ENCODE measurements around the gene BEAN1.

BEAN1 gene

GRCh38 chr16:66485376-66485775 lies 58.3 kb downstream of the BEAN1 start:
- H3K4me3 ChIP-seq (ENCODE audit: low read depth, low read length): no peak overlapping the region
- TF ChIP-seq CTCF (IDR thresholded peaks at IDR 0.05; ENCODE audit: low read depth, low read length, missing control alignments): no peak
- DNase-seq (ENCODE audit: low read depth): no peak

- no peak for DNase-seq (ENCODE audit: low read depth)
Observed at GRCh38 chr16:66486199-66486772, 59.2 kb downstream of the BEAN1 start.

GRCh38 chr16:66486773-66487579 lies 59.9 kb downstream of the BEAN1 start:
- no peak for TF ChIP-seq CTCF (IDR thresholded peaks at IDR 0.05; ENCODE audit: low read depth, low read length, missing control alignments)
- no peak overlapping the region for H3K4me3 ChIP-seq (ENCODE audit: low read depth, low read length)
- DNase-seq (ENCODE audit: low read depth): no peak

More at GRCh38 chr16:66486199-66486772, 59.2 kb downstream of the BEAN1 start:
- no peak overlapping the region for H3K4me3 ChIP-seq (ENCODE audit: low read depth, low read length)
- TF ChIP-seq CTCF (IDR thresholded peaks at IDR 0.05; ENCODE audit: low read depth, low read length, missing control alignments): no peak

GRCh38 chr16:66487580-66488275 lies 60.6 kb downstream of the BEAN1 start:
- TF ChIP-seq CTCF (IDR thresholded peaks at IDR 0.05; ENCODE audit: low read depth, low read length, missing control alignments): no peak
- no peak overlapping the region for H3K4me3 ChIP-seq (ENCODE audit: low read depth, low read length)
- no peak for DNase-seq (ENCODE audit: low read depth)

- H3K4me3 ChIP-seq (ENCODE audit: low read depth, low read length): no peak overlapping the region
- DNase-seq (ENCODE audit: low read depth): no peak
- no peak for TF ChIP-seq CTCF (IDR thresholded peaks at IDR 0.05; ENCODE audit: low read depth, low read length, missing control alignments)
Observed at GRCh38 chr16:66488505-66488904, 61.4 kb downstream of the BEAN1 start.

- DNase-seq (ENCODE audit: low read depth): no peak
- H3K4me3 ChIP-seq (ENCODE audit: low read depth, low read length): no peak overlapping the region
- no peak for TF ChIP-seq CTCF (IDR thresholded peaks at IDR 0.05; ENCODE audit: low read depth, low read length, missing control alignments)
Observed at GRCh38 chr16:66489385-66489784, 62.3 kb downstream of the BEAN1 start.

All from GM12864 (cell line).